HG03103 (cell line): ENCODE data around the gene ADORA1.

Source experiments
- ATAC-seq: cut with Tn5 transposase; IDR thresholded peaks from one replicate; pipeline ENCODE4 v1.9.1; 2021; ENCODE audit warnings: low read depth; ENCODE audit not compliant: unreplicated experiment

Gene ADORA1

GRCh38 chr1:203169770-203170520 is 42.4 kb downstream of the ADORA1 start:
- no peak for ATAC-seq

- no peak for ATAC-seq
These were observed 43.3 kb downstream of the ADORA1 start for GRCh38 chr1:203170625-203171330.

- no peak for ATAC-seq
These were observed 44.0 kb downstream of the ADORA1 start for GRCh38 chr1:203171341-203172183.

- ATAC-seq: no peak
These were observed 44.9 kb downstream of the ADORA1 start for GRCh38 chr1:203172184-203173010.

GRCh38 chr1:203173011-203173555 is 45.6 kb downstream of the ADORA1 start:
- ATAC-seq: no peak

- ATAC-seq: peak; percentile 80
These were observed 46.0 kb downstream of the ADORA1 start for GRCh38 chr1:203173566-203173965.

- ATAC-seq: no peak
These were observed 46.9 kb downstream of the ADORA1 start for GRCh38 chr1:203174324-203174985.

GRCh38 chr1:203175237-203175826 is 47.8 kb downstream of the ADORA1 start, which contains the start of gene MYBPH:
MYBPH (minus strand) TSS chr1:203175826; CDS start chr1:203175755, 71 bp downstream.
- no peak for ATAC-seq

- no peak for ATAC-seq
These were observed 48.3 kb downstream of the ADORA1 start for GRCh38 chr1:203175827-203176241.

- ATAC-seq: no peak
These were observed 48.9 kb downstream of the ADORA1 start for GRCh38 chr1:203176273-203177035.

GRCh38 chr1:203177036-203177405 is 49.5 kb downstream of the ADORA1 start:
- no peak for ATAC-seq

GRCh38 chr1:203177470-203178039 is 50.0 kb downstream of the ADORA1 start:
- ATAC-seq: no peak

- no peak for ATAC-seq
These were observed 50.6 kb downstream of the ADORA1 start for GRCh38 chr1:203178083-203178482.

- ATAC-seq: no peak
These were observed 51.5 kb downstream of the ADORA1 start for GRCh38 chr1:203178821-203179666.

GRCh38 chr1:203179667-203180005 is 52.1 kb downstream of the ADORA1 start:
- no peak for ATAC-seq

GRCh38 chr1:203180611-203181330 is 53.2 kb downstream of the ADORA1 start:
- no peak for ATAC-seq
